AG10803 (cell line): ENCODE measurements around the gene PROM1.

Experiments
- DNase-seq: peaks from one replicate; pipeline ENCODE4 v3.0.0; 2010; ENCODE audit warnings: low read depth
- H3K4me3 ChIP-seq: 2 replicates; pipeline ENCODE4 v1.5.1; 2011; ENCODE audit warnings: mild to moderate bottlenecking, low read length, control low read depth
- TF ChIP-seq, protein P1 (sequence below): conservative IDR thresholded peaks from 2 replicates; pipeline ENCODE4 v1.5.1; 2011; ENCODE audit warnings: mild to moderate bottlenecking, low read length, control low read depth, inconsistent platforms

PROM1 gene

DNA sequence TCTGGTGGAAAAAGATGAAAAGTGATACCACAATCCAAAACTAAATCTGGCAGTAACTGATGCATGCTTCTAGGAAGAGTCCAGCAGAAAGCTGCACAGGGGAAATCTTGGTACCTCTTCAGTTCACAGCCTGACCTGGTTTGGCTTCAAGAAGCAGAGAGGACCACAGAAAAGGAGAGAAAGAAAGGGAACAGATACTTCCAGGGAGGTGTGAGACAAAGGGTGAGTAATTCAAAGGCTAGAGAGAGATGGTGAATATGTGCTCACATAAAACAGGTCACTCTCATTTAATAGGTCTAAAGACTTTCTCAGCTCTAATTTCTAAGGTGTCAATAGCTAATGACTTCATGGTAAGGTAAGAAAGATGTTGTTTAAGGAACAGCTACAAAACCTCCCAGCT lies 132.0 kb downstream of the PROM1 start:
- no peak for DNase-seq
- H3K4me3 ChIP-seq = no peak overlapping the region
- TF ChIP-seq, protein P1, sequence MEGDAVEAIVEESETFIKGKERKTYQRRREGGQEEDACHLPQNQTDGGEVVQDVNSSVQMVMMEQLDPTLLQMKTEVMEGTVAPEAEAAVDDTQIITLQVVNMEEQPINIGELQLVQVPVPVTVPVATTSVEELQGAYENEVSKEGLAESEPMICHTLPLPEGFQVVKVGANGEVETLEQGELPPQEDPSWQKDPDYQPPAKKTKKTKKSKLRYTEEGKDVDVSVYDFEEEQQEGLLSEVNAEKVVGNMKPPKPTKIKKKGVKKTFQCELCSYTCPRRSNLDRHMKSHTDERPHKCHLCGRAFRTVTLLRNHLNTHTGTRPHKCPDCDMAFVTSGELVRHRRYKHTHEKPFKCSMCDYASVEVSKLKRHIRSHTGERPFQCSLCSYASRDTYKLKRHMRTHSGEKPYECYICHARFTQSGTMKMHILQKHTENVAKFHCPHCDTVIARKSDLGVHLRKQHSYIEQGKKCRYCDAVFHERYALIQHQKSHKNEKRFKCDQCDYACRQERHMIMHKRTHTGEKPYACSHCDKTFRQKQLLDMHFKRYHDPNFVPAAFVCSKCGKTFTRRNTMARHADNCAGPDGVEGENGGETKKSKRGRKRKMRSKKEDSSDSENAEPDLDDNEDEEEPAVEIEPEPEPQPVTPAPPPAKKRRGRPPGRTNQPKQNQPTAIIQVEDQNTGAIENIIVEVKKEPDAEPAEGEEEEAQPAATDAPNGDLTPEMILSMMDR = no peak

DNA sequence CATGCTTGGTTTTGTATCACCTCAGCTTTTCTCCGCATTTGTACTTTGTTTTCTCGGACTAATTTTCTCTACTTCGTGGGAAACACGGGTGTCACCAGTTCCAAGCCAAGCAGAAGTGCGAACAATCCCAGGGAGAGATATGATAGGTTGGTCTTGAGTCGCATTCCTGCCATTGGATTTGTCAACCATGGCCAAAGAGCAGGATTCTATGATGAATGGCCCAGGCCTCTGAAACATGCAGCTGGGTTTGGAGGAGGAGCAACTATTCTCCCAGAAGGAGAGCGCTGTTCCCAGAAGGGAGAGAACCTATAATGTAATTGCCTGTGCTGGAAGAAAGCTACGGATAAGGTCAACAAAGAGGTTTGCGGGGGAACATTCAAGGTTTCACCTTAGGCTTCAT lies 135.0 kb downstream of the PROM1 start:
- no peak overlapping the region for H3K4me3 ChIP-seq
- no peak for DNase-seq
- TF ChIP-seq, protein P1 = no peak

DNA sequence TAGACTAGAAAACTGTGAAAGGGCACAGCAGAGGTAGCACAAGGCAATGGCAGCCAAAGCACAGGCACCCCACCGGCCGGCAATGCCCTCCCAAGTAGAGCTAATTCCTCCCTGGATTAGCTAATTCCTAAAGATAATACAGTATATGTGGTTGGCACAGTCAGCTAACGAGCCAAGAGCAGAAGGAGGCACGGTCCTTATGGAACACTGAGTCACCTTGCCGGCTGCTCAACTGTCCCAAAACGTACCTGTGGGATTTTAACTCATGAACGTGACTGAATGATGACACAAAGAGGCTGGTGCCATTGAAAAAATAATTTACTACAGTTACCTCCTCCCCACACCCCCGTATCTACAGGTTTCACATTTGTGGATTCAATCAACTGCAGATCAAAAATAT lies 136.1 kb downstream of the PROM1 start:
- H3K4me3 ChIP-seq = no peak overlapping the region
- TF ChIP-seq, protein P1 = no peak
- DNase-seq = no peak

DNA sequence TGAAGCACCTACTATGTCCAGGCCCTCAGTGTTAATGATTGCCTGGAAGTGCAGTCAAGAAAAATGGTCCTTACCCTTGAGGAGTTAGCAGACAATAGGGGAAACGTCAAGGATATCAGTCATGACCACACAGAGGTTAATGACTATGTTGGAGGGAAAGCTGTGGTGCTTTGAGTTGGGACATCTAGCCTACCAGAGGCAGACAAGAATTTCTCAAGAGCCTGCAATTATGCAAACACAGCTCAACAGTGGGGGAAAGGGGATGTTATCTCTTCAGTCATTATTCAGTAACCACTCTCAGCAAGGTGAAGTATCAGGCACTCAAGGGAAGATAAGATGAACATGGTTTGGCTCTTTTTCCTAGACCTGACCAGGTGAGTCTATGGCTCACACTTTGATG lies 138.3 kb downstream of the PROM1 start:
- TF ChIP-seq, protein P1 = no peak
- H3K4me3 ChIP-seq = no peak overlapping the region
- no peak for DNase-seq

DNA sequence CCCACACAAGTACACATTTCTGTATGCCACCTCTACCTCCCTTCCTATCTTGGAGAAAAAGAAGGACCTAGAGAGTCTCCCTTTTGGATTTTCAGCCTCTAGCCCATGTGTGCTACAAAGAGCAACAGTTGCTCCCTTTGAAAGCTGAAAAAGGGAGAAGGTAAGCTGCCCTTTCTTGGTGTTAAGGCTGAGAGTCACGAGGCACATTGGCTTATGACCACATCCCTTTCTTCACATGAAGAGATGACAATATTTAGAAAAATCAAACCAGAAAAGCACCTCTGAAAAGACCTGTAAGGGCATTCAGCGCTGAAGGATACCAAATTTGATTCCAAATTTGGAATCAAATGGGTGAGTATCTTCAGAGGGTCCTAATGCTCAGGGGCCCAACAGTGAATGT lies 138.9 kb downstream of the PROM1 start:
- no peak overlapping the region for H3K4me3 ChIP-seq
- TF ChIP-seq, protein P1 = no peak
- no peak for DNase-seq

DNA sequence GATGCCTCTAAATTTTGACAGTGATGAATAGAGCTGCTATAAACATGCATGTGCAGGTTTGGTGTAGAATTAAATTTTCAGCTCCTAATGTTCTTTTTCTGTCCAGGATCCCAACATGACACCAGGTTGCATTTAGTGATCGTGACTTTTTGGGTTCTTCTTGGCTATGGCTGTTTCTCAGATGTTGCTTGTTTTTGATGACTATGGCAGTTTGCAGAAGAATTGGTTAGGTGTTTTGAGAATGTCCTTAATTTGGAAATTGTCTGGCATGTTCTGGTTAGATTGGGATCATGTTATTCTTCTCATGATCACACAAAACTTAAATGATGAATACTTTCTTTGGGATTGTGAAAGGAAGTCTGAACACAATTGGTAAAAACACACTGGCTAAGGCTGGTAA lies 141.5 kb downstream of the PROM1 start:
- no peak for DNase-seq
- H3K4me3 ChIP-seq = no peak overlapping the region
- TF ChIP-seq, protein P1 = no peak

DNA sequence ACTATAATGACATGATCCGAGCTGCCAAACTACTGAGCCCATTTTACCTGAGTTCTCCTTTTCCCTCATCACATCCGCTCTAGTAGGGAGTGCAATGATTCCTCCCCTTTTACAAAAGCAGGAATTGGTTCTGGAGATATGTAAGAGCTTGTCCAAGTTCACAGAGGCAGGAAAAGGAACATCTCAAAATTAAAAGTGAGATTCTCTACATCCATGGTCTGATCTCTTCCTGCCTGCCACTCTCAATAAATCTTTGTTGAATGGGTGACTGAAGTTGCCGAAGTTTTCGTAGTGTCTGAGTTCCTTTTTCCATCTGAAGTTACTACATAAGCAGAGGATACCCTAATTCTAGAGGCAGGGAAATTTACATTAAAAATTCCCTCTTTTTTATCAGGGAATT lies 145.2 kb downstream of the PROM1 start, which contains the start of gene FGFBP1:
Gene FGFBP1, minus strand, starts transcription at position 101 of the 400 bp plus-strand sequence. CDS start 2,108 bp downstream, outside the sequence.
- no peak within 1 kb of the TSS for H3K4me3 ChIP-seq
- TF ChIP-seq, protein P1 = no peak
- DNase-seq = no peak
